ENCODE results near the gene CAMK2D.

- TF ChIP-seq CTCF (conservative IDR thresholded peaks at IDR 0.05; ENCODE audit: low read depth, low read length) (no peak), EZH2phosphoT487 (IDR thresholded peaks at IDR 0.05; ENCODE audit: borderline replicate concordance, low read length) (no peak), EZH2 (IDR thresholded peaks at IDR 0.05; ENCODE audit: low read length, unreplicated experiment) (no peak)
These were observed 68.6 kb downstream of the CAMK2D start for GRCh38 chr4:113692809-113693411.
